Epidermal melanocyte (primary cell): ENCODE measurements around the gene PLCH1.

Source experiments
- DNase-seq: peaks from one replicate; pipeline ENCODE4 v3.0.0; 2011; ENCODE audit warnings: low spot score; ENCODE audit not compliant: insufficient read length

The PLCH1 gene

GRCh38 chr3:155550391-155550790 lies 194.5 kb downstream of the PLCH1 start:
- no peak for DNase-seq

GRCh38 chr3:155549087-155549486 lies 195.8 kb downstream of the PLCH1 start:
- no peak for DNase-seq

GRCh38 chr3:155548195-155548594 lies 196.7 kb downstream of the PLCH1 start:
- DNase-seq = peak; percentile 36

GRCh38 chr3:155535098-155535497 lies 209.8 kb downstream of the PLCH1 start:
- no peak for DNase-seq

- no peak for DNase-seq
These were observed 216.3 kb downstream of the PLCH1 start for GRCh38 chr3:155528579-155528978.

- DNase-seq = no peak
These were observed 219.5 kb downstream of the PLCH1 start for GRCh38 chr3:155525324-155525833.

GRCh38 chr3:155520463-155520862 lies 224.4 kb downstream of the PLCH1 start:
- no peak for DNase-seq

GRCh38 chr3:155519078-155519477 lies 225.8 kb downstream of the PLCH1 start:
- DNase-seq = no peak

GRCh38 chr3:155517903-155518302 lies 227.0 kb downstream of the PLCH1 start:
- no peak for DNase-seq

GRCh38 chr3:155516439-155516838 lies 228.4 kb downstream of the PLCH1 start:
- no peak for DNase-seq

- DNase-seq = no peak
These were observed 232.0 kb downstream of the PLCH1 start for GRCh38 chr3:155512867-155513261.

- no peak for DNase-seq
These were observed 232.6 kb downstream of the PLCH1 start for GRCh38 chr3:155512175-155512866.

- DNase-seq = no peak
These were observed 240.2 kb downstream of the PLCH1 start for GRCh38 chr3:155504682-155505081.

- no peak for DNase-seq
These were observed 242.2 kb downstream of the PLCH1 start for GRCh38 chr3:155502630-155503029.

- no peak for DNase-seq
These were observed 244.6 kb downstream of the PLCH1 start for GRCh38 chr3:155500194-155500818.

- DNase-seq = no peak
These were observed 246.8 kb downstream of the PLCH1 start for GRCh38 chr3:155497930-155498647.

- no peak for DNase-seq
These were observed 248.7 kb downstream of the PLCH1 start for GRCh38 chr3:155496206-155496605.

GRCh38 chr3:155495387-155495786 lies 249.5 kb downstream of the PLCH1 start:
- no peak for DNase-seq

- no peak for DNase-seq
These were observed 250.5 kb downstream of the PLCH1 start for GRCh38 chr3:155494332-155494731.

GRCh38 chr3:155492841-155493240 lies 252.0 kb downstream of the PLCH1 start:
- no peak for DNase-seq

GRCh38 chr3:155491696-155492095 lies 253.2 kb downstream of the PLCH1 start:
- no peak for DNase-seq

- DNase-seq = no peak
These were observed 256.2 kb downstream of the PLCH1 start for GRCh38 chr3:155488671-155489070.
